Lower leg skin (tissue), 4 donors: ENCODE results near the gene CARS1. TPM values are rescaled to one million over a fixed set of nuclear protein-coding genes. Genes with fewer than 3 reads are reported as not detected.

ENCODE experiments used
- DNase-seq, 2 donors: peaks; one replicate each; pipeline ENCODE4 v3.0.0-alpha.2; 2019; ENCODE audit warnings: low spot score in 2 of 2
- H3K4me3 ChIP-seq: fragments of 200-600 bp; sonication (generic); 2 replicates; pipeline ENCODE4 v1.5.1; 2017; ENCODE audit warnings: mild to moderate bottlenecking, low read depth; ENCODE audit not compliant: poor library complexity, severe bottlenecking
- POLR2A ChIP-seq, 2 donors: fragments of 450-650 bp; IDR thresholded peaks; one replicate each; pipeline ENCODE4 v1.6.1; 2016 to 2017; ENCODE audit warnings: antibody characterized with exemption in 2 of 2, mild to moderate bottlenecking in 1 of 2, moderate library complexity in 1 of 2
- WGBS, 2 donors: methylation state at CpG; one replicate each; pipeline ENCODE4 v1.1.5; 2018; 5-methylcytosine and 5-hydroxymethylcytosine counted together
- intact Hi-C: fragments of 100-400 bp; cut with DNase I; formaldehyde crosslinking; loops from one replicate; pipeline ENCODE4 v1.15.0; 2023; ENCODE audit warnings: low total_unique reads
- total RNA-seq, 4 donors: library from RNA; depleted of rRNA; stranded (reverse); fragments of >200 nt; gene quantifications; one replicate each; pipeline ENCODE4 v1.1.0, GENCODE V29; 2016
- TF ChIP-seq, protein P1 (sequence below), 3 donors: fragments of 450-650 bp; IDR thresholded peaks; one replicate each; pipeline ENCODE4 v1.5.1; 2016; ENCODE audit warnings: antibody characterized with exemption in 3 of 3, mild to moderate bottlenecking in 3 of 3, moderate library complexity in 2 of 3

CARS1 gene
- total RNA-seq, 4 donors from 2014 or later = 56.7 to 63.0 (median 60.7) TPM

DNA sequence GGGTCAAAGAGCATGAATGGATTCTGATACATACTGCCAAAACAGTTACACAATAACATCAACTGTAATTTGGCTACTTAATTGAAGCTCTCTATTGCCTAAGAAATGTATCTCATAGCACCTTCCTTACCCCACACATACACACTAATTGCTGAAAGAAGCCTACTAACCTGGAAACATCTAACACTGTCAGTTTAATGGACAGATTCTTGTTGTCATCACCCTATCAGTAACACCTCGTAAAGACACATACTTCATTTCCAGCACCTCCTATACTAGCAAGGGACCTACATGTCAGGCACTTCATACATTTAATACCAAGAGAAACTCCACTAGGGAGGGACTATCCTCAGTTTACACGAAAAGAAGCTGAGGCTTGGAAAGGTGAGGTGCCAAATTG, 75.0 kb downstream of the CARS1 start:
- DNase-seq = no peak
- intact Hi-C loops = no loop called here
- WGBS, 2 donors = 43 to 53% methylated on average over 2 of the region's 2 CpGs
- TF ChIP-seq POLR2A (IDR thresholded peaks at IDR 0.05) = no peak
- TF ChIP-seq, protein P1, sequence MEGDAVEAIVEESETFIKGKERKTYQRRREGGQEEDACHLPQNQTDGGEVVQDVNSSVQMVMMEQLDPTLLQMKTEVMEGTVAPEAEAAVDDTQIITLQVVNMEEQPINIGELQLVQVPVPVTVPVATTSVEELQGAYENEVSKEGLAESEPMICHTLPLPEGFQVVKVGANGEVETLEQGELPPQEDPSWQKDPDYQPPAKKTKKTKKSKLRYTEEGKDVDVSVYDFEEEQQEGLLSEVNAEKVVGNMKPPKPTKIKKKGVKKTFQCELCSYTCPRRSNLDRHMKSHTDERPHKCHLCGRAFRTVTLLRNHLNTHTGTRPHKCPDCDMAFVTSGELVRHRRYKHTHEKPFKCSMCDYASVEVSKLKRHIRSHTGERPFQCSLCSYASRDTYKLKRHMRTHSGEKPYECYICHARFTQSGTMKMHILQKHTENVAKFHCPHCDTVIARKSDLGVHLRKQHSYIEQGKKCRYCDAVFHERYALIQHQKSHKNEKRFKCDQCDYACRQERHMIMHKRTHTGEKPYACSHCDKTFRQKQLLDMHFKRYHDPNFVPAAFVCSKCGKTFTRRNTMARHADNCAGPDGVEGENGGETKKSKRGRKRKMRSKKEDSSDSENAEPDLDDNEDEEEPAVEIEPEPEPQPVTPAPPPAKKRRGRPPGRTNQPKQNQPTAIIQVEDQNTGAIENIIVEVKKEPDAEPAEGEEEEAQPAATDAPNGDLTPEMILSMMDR (IDR thresholded peaks at IDR 0.05) = no peak
- H3K4me3 ChIP-seq = no peak overlapping the region

DNA sequence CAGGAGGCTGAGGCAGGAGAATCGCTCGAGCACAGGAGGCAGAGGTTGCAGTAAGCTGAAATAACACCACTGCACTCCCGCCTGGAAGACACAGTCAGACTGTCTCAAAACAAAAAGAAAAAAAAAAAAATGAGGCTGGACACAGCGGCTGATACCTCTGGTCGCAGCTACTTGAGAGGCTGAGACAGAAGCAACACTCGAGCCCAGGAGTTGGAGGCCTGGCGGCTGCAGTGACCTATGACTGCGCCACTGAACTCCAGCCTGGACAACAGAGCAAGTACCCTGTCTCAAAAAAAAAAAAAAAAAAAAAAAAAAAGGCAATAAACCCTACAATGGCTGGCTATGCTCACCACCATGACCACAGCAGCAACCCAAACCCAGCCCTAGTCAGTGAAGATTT, 76.1 kb downstream of the CARS1 start:
- 86 to 91% methylated on average over 8 of the region's 8 CpGs for WGBS, 2 donors
- TF ChIP-seq, protein P1 (IDR thresholded peaks at IDR 0.05) = no peak
- TF ChIP-seq POLR2A (IDR thresholded peaks at IDR 0.05) = no peak
- no peak for DNase-seq
- intact Hi-C loops = no loop called here
- H3K4me3 ChIP-seq = no peak overlapping the region

DNA sequence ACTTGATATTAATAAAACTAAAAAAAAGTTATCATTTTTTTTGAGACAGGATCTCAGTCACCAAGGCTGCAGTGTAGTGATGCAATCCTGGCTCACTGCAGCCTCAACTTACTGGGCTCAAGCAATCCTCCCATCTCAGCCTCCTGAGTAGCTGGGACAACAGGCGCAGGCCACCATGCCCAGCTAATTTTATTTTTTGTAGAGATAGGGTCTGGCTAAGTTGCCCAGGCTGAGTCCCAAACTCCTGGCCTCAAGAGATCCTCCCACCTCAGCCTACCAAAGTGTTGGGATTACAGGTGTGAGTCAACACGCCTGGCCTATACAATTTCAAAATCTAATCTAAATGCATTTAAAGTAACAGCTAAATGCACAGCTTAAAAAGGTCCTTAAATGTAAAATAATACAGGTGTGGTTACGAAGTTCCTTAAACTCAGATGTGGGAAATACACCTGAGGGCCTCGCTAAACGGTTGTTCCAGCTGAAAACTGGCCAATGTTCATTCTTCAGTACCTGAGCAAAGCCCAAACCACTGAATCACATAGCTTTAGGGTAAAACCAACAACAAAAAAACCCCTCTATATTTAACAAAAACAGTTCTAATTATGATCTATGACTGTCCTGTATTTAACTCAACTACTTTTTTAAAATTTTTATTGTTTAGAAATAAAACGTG, 76.9 kb downstream of the CARS1 start:
- WGBS, 2 donors = 51 to 55% methylated on average over 6 of the region's 6 CpGs
- intact Hi-C loops = no loop called here
- no peak overlapping the region for H3K4me3 ChIP-seq
- no peak for DNase-seq
- no peak for TF ChIP-seq POLR2A (IDR thresholded peaks at IDR 0.05)
- TF ChIP-seq, protein P1 (IDR thresholded peaks at IDR 0.05) = no peak

DNA sequence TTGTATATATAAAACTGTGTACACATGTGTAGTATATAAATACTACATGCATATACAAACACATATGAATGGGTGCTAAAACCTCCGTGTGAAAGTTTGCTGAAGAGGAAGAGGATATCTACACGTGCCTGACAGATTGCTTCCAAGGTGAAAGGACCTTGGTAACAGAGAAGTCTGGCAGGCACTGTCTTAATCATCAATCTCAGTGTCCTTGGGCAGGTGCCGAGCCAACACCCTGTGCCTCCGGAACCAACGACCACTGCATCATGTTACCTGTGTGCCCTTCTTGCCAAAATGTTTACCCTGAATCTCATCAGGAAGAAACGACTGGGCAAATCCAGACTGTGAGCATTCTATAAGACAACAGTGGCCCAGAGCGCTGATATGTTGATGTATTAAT, 80.1 kb downstream of the CARS1 start:
- no peak for TF ChIP-seq POLR2A (IDR thresholded peaks at IDR 0.05)
- TF ChIP-seq, protein P1 (IDR thresholded peaks at IDR 0.05) = no peak
- WGBS, 2 donors = 77 to 80% methylated on average over 7 of the region's 7 CpGs
- peak in 1 of 2 donors; percentile 26 for DNase-seq
- H3K4me3 ChIP-seq = no peak overlapping the region
- intact Hi-C loops = no loop called here

DNA sequence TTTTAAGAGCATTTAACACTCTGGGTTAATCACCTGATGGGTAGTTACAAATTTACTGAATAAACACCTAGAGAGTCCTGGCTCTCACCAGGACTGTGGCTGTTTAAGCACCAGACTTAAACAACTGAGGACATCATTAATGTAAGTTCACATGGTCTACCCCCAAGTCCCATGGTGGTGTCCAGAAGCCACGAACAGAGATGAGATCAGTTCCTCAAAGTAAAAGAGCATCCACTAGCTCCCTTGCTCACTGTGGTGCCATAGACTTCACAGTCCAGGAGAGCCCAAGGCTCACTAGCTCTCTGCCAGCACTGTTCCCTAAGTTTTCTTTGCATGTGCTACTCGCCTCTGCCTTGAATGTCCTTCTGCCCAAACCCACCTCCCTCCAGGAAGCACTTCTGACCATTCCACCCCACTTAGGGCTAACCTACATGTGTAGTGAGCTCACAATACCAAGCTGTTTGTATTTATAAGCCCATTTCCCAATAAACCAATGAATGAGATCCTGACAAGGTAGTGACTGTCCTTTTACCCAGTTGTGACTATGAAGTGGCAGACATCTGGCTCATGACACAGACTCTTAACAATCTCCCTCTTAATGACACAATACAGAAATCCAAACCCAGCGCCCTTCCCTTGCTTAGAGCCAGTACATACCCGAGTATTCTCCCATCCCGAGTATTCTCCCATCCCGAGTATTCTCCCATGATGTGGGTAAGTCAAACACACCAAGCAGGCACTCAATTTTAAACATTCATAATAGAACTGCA, 80.7 kb downstream of the CARS1 start:
- 82 to 84% methylated on average over 6 of the region's 6 CpGs for WGBS, 2 donors
- TF ChIP-seq, protein P1 (IDR thresholded peaks at IDR 0.05) = no peak
- TF ChIP-seq POLR2A (IDR thresholded peaks at IDR 0.05) = no peak
- H3K4me3 ChIP-seq = no peak overlapping the region
- DNase-seq = no peak
- intact Hi-C loops = no loop called here
